GM19023 (cell line): ENCODE measurements around the gene MPPED1.

ENCODE experiments used
- ATAC-seq: cut with Tn5 transposase; IDR thresholded peaks from one replicate; pipeline ENCODE4 v1.9.1; 2021; ENCODE audit warnings: mild to moderate bottlenecking, moderate library complexity; ENCODE audit not compliant: unreplicated experiment

MPPED1 gene, protein sequence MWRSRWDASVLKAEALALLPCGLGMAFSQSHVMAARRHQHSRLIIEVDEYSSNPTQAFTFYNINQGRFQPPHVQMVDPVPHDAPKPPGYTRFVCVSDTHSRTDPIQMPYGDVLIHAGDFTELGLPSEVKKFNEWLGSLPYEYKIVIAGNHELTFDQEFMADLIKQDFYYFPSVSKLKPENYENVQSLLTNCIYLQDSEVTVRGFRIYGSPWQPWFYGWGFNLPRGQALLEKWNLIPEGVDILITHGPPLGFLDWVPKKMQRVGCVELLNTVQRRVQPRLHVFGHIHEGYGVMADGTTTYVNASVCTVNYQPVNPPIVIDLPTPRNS

DNA sequence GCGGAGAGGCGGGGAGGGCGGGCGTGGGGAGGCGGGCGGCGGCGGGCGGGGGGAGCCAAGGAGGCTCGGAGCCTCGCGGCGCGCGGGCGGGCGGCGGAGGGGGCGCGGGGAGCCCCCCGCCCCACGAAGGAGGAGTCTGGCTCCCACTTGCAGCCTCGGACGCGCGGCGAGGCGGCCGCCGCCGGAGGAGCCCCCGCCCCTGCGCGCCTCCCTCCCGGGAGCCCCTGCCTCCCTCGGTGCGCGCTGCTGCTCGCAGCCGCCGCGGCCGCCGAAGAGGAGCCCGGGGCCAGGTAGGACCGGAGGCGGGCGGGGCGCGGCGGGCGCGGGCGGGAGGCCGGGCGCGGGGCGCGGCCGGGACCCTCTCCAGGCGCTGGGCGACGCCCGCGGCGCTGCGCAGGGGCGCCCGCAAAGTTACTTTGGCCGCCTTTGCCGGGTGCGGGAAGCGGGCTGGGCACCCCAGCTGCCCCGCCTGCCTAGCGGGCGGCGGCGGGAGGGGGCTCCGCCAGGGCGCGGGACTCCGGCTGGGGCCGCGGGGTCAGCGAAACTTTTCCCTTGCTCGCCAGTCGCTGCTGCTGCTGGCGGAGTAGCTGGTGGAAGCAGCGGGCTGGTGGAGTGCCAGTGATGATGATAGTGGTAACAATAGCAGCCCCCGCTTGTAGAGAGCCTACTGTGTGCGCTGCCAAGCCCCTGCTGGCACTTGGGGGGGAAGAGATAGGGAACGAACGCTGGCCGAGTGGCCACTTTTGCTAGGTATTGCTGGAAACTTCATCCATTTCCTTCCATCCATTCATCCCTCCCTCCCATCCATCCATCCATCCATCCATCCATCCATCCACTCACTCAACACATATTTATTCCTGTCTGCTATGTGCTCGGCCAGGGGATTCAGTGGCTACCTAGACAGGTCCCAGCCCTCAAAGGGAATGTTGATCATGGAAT is at the start of gene MPPED1:
Gene MPPED1 (plus strand): TSS at position 146 of the 939 bp plus-strand sequence. CDS start 12,972 bp downstream, outside the sequence.
- no peak for ATAC-seq

DNA sequence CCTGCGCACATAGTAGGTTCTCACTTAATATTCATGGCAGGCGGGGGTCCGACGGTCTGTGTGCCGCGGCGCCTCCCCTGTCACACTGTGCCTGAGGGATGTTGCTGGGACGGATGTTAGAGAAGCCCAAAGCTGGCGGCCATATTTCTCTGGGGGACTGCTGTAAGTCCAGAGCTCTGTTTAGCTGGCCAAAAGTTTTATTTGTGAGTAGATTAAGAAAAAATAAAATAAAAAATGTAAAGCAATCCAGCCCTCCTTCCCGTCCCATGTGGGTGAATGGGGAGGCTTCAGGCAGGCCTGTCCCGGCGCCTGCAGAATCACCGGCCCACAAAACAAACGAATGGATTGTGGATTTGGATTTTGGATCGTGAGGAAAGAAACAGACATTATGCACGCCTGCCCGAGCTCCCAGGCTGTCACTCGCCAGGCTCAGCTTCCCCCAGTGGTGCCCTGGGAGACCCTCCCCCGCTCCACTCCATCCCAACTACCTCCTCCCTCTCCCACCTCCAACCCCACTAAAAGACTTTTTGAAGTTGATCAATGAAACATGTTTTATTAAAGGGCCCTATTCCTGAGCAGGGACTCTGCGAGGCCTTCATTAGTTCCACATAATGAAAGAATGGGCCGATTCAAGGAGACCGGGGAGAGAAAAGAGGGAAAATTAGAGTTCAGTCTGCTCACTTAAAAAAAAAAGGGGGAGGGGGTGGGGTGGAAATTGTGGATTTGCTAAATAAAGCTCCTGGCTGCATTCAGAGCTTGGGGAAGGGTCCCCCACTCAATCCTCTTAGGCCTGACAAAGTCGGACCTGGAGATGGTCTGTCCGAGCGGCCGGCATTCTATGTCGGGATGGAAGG is 48.3 kb upstream of the MPPED1 start:
- ATAC-seq: no peak

DNA sequence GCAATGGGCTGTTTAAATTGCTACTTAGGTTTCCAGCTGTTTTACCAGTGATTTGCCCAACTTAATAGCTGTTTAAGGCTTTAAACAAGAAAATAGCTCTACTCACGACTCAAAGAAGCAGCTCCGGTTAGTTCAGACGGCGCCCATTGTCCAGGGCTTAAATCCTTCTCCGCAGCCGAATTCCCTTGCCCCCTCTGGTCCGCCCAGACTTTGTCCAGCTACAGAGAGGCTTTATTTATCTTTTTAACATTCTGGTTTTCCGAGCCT is 47.7 kb upstream of the MPPED1 start:
- ATAC-seq: no peak

DNA sequence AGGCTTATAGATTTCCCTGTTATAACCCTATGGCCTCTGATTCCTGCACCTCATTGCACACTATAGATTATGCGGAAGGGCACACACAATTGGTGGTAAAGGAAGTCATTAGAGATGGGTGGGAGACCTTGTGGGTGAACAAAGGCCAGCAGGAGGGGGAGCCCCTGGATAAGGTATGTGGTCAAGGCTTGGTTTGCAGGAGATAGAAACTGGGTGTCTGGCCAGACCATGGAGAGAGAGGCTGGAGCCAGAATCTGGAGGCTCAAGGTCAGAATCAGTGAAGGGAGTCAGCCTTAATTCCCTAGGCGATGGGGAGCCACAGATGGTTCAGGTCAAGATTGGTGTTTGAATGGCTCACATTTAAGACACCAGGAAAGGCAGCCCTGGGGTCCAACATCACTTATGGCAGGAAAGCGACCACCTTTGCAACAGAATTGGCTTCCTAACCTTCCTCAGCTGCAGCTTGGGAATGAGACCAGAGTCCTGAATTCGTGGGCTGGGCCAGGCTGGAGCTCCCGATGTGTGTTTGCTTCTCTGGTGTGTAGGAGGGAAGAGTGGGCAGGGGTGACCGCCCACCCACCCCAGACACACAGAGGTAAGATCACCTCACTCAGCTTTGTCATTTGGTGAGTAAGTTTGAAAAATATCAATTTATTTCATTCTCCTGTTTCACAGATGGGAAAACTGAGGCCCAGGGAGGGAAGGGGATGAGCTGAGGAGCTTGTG is 45.9 kb upstream of the MPPED1 start:
- ATAC-seq: no peak

DNA sequence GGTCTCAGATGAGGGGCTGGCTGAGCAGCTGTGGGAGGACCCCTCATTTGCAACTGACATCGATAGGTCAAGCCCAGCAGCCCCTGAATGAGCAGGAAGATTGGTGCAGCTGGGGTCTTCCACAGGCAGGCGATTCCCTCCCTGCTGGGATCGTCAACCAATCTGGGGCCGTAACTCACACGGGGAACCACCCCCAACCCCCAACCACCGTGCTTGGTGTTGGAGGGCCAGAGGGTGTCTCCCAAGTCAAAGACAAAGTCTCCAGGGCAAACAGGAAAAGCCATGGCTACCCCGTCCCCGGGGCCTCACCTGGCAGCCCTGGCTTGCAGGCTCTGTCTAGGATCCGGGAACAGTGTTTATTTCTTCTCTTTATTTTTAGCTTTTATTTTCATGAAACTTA is 41.8 kb upstream of the MPPED1 start:
- no peak for ATAC-seq

DNA sequence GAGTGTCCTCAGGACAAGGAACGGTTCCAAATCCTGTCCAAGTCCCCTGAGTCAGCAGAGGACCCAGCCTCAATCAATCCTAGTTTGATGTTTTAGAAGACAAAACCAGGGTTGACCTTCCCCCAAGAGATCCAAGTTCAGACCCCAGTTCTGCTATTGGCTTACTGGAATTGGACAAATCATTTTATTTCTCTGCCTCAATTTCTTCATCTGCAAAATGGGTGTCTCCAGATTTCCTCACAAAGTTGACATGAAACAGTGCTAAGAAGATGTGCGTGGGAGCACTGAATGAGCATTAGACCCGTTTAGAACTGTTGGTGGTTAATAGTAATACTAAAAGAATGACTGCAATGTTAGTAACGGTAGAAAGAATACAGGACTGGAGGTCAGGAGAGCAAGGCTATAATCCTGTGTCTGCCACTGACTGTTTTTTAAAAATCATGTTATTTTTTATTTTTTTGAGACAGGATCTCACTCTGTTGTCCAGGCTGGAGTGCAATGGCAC is 35.8 kb upstream of the MPPED1 start:
- ATAC-seq: no peak

DNA sequence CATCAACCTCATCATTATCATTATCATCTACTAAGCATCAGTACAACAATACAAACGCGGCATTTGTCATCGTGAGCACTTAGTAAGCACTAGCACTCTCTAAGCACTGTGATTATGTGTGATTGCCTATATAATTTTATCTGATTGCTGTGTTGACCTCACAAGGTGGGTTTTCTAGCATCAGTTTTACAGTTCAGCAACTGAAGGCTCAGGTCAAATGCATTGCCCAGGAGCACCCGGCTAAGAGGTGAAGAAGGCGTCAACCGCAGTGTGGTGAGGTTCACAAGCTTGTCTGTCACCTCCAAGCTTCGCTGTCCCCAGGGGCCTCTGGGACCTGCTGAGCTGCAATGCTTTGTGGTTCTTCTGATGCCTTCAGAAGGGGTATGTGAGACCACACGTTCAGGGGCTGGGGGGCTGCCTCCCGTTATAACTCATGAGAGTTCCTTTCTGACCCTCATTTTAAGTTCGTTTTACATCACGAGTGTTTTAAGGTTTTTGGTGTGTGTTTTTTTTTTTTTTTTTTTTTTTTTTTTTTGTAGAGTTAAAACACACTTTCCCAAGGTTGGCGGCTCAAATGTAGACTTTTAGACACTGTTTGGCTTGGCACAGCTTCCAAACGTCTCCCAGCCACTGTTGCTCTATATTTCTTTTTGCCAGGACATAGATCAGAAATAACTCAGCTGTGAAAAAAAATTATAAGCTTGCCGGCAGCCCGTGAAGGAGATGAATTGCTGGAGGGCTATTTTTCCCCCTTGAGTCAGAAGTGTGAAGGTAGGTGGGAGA is 34.9 kb upstream of the MPPED1 start:
- no peak for ATAC-seq

DNA sequence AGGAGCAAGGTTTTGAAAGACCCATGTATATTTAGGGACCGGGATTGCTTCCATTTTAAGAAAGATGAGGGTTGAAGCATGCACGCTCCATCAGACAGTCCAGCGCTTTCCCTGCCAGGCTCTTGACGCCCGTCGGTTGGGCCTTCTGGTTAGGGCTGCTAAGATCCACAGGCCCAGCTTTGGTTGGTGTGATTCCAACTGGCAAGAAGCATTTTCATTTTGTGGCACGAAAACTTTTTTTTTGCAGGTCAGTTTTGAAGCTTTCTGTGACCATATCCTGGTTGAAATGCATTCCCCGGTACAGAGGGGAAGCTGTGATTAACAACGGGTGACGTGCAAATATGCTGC is 34.3 kb upstream of the MPPED1 start:
- ATAC-seq: no peak

DNA sequence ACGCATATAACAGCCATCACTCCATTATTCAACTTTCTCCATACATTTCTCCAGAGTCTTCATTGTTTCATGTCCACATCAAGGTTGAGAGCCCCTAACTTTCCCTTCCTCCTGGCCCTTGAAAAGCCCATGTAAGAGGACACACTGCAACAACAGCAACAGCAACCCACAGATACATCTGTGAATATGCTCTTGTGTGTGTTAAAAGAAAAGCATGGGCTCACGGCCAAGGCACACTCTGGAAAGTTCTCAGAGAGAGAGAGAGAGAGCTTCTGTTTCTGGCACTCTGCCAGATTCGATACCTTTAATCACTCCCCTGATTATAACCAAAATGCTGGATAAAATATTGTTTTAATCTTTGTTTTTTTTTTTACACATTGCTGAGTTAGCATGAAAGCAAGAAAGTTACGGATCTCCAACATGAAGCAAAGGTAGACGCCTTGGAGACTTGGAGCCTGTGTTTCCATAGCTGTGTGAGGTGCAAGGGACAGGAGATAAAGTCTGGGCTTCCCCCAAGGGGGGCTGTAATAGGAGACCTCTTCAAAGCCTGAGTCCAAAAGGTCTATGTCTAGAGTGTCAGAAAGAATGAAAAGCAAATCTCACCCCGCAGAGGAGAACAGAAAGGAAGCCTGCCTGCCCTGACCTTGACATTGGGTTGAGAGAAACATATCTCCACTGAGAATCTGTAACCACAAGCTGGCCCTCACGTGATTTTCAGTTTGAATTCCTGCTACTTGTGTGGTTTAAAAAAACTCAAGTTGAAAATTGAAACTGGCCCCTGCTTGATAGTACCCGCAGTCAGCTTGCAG is 33.7 kb upstream of the MPPED1 start:
- ATAC-seq: no peak

DNA sequence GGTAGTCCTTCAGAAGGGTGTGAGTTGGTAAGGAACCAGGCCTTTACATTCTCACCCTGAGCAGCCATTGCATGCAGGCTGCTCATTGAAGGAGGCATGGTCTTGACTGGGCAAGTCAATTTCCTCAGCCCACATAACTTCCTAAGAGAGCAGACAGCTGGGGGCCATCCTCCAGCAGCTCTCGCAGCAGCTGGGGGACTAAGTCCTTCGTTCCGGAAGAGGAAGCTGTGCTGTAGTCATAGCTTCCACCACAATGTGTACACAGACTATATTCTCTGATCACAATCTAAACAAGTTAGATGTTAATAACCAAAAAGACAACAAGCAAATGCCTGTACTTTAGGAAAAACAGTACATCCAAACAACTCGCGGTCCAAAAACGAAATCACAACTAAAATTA is 30.1 kb upstream of the MPPED1 start:
- no peak for ATAC-seq

DNA sequence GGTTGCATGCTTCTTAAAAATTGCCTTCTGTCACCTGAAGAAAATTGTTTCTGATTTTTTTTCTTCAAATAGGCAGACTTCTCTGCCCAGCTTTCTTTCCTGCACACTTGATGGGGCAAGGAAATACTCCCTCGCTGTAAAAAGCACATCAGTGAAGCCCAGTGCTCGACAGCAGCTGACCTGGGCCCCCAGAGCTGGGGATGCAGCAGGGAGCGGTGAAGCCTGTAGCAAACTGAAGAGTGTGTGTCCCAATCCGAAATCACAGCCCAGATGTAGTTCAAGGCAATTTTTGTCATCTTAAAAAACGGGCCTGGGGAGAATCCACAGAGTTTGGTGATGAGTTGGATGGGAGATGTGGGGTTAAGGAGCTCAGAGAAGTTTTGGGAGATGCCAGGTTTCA is 27.0 kb upstream of the MPPED1 start:
- no peak for ATAC-seq

DNA sequence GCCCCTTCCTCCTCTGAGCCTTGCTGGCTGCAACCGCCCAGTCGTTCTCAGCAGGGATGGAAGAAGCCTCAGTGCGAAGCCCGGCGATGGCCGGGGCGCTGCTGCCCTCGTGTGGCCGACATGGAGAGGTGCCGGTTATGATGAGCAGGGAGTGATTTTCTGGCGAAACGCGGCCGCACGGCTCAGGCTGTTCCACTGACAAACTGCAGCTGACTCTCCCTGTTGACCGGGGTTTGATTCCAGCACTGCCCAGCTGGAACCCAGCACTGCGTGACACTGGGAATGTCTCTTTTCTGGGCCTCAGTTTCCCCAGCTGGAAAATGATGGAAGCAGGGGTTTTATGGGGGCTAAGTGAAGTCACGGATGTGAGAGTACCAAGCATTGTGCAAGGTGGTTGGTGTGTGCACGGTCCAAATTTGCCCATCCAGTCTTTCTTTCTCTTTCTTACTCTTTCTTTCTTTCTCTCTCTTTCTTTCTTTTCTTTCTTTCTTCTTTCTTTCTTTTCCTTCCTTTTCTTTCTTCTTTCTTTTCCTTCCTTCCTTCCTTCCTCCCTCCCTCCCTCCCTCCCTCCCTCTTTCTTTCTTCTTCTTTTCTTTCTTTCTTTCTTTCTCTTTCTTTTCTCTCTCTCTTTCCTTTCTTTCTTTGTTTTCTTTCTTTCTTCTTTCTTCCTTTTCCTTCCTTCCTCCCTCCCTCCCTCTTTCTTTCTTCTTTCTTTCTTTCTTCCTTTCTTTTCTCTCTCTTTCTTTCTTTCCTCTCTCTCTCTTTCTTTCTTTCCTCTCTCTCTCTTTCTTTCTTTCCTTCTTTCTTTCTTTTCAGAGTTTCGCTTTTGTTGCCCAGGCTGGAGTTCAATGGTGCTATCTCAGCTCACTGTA is 25.8 kb upstream of the MPPED1 start:
- ATAC-seq: no peak

DNA sequence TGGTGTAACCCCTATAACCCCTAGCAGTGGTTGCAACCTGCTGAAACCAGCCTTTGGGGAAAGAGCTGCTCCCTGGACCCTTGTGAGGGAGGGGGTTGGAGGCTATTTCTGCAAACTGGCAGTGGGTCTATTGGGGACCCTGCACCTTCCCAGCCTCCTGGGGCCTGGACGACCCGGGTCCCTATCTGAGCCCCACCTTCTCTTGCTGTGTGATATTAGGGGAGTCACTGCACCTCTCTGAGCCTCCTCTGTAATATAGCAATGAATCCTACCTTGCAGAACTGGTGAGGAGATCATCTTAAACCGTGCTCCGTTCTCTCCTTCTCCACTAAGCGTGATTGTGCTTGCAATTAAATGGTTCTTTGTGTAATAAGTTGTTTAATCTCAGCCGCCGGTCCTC is 24.0 kb upstream of the MPPED1 start:
- no peak for ATAC-seq

DNA sequence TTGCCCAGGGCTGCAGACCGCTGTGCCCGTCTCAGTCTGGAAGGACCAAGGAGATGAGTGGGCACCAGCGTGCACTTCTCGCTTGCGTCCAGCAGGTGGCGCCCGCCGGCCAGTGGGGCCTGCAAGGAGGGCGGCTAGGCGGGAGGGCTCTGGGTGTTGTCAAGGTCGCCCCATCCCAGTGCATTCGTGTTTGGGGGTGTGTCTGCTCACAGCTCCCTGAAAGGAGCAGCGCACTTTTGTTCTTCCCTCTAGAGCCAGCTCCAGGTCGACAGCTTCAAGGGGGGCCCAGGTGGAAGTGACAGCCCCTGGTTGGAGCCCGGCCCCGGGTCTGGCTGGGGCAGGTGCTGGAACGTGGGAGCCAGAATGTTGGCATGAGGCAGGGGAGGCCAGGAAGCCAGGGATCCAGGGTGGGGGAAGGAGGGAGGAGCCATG is 23.4 kb upstream of the MPPED1 start:
- ATAC-seq: no peak

DNA sequence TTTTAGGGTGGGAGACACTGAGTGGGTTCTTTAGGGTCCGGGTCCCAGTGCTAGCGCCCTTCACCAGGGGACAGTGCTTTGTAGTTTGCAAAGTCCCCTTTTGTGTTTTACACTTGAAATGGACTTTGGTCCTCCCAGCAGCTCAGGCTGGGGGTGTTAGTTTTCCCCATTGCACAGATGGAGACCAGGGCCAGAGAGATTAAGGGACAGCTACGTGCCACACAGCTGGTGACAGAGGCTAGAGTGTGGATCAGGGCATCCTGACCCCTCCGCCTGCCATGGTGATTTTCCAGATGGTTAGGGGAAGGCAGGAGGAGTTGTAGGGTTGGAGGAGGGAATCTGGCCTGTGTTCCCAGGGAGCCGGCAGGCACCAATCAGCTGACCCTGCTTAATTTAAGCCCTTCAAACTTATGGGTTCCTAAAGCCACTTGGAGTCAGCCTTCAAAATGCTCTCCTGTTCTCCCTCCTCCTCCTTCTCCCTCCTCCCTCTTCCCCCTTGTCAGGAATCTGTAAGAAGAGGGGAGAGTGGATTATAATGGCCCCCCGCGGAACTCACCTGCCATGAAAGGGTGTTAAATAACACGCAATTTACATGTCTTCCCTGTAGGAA is 22.5 kb upstream of the MPPED1 start:
- no peak for ATAC-seq

DNA sequence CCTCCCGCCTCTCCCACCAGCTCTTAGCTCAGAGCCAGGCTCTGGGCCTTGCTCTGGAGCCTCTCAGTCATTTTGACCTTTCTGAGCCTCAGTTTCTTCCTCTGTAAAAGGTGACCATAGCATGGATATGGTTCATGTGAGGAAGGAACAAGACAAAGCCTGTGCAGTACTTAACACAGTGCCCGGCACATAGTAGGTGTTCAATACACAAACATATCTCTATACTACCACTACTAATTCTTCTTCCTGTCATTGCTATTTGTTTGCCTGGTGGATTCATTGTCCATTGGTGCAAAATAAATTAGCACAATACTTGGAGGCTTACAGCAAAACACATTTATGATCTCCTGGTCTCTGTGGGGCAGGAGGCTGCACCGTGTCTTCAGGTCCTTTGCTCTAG is 21.6 kb upstream of the MPPED1 start:
- ATAC-seq: no peak

DNA sequence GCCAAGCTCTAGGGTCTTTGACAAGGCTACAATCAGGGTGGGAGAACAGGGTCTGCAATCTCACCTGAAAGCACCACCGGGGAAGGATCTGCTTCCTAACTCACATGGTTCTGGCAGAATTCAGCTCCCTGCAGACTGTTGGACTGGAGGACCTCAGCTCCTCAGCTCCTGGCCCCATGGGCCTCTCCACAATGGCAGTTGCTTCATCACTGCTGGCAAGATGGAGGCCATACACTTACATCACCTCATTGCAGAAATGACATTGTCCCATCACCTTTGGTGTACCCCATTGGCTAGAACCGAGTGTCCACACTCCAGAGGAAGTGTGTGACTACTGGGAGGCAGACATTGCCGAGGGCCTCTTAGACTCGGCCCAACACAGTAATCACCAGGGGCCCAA is 20.9 kb upstream of the MPPED1 start:
- ATAC-seq: no peak

DNA sequence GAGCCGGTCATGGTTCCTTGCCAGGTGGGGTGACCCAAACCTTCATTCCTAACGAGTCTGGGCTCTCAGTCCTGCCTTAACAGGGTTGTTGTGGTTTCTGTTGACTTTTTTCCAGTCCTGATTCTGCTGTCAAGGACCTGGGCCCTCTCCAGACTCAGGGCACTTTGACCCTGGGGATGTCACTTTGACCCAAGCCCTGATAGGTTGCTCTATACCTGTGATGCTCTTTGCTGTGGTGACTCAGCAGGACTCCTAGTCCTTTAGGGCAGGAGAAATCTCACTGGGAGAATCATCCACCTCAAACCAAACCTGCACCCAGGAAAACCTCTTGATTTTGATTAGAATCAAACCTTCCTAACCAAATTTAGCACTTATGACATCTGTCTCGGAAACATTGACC is 20.5 kb upstream of the MPPED1 start:
- ATAC-seq: no peak
